HEK293 (cell line): ENCODE measurements around the gene TNIP1.

ENCODE experiments used
- CTCF ChIA-PET: fragments of 350-600 bp; formaldehyde crosslinking; extraction: SDS; loops from one replicate; lab custom pipeline; 2021; ENCODE audit warnings: antibody characterized with exemption; lab: Yijun Ruan, JAX
- POLR2A ChIA-PET: fragments of 300-600 bp; formaldehyde crosslinking; extraction: SDS; loops from one replicate; lab custom pipeline; 2020; ENCODE audit warnings: antibody characterized with exemption, inconsistent platforms; lab: Yijun Ruan, JAX
- H3K27ac ChIP-seq: fragments of 200-500 bp; sonication (Bioruptor generic); 2 replicates; pipeline ENCODE4 v1.5.1; 2014; ENCODE audit warnings: low read depth, low read length, control low read depth, inconsistent platforms; ENCODE audit errors: extremely low read depth
- H3K36me3 ChIP-seq, 2 experiments: fragments of 200-500 bp in 1 of 2; sonication (Bioruptor generic) in 1 of 2; 1 replicate in 1 of 2; 2 replicates in 1 of 2; pipeline ENCODE4 v1.5.1; 2014 to 2017; ENCODE audit warnings: inconsistent platforms in 2 of 2, low read length in 2 of 2; ENCODE audit not compliant: control insufficient read depth in 2 of 2, insufficient read depth in 1 of 2
- H3K4me1 ChIP-seq: fragments of 200-500 bp; sonication (Bioruptor generic); 2 replicates; pipeline ENCODE4 v1.5.1; 2014; ENCODE audit warnings: mild to moderate bottlenecking, low read length, inconsistent platforms; ENCODE audit not compliant: control insufficient read depth, insufficient read depth
- H3K4me3 ChIP-seq: 2 replicates; pipeline ENCODE4 v1.5.1; 2011; ENCODE audit warnings: low read depth, mild to moderate bottlenecking, control low read depth, low read length, moderate library complexity
- H3K9me3 ChIP-seq: fragments of 200-500 bp; sonication (Bioruptor generic); 2 replicates; pipeline ENCODE4 v1.5.1; 2014; ENCODE audit warnings: low read depth, low read length, inconsistent platforms; ENCODE audit not compliant: control insufficient read depth, insufficient read depth
- EGR2 ChIP-seq: fragments of 450-650 bp; formaldehyde crosslinking; IDR thresholded peaks from 2 replicates; pipeline ENCODE4 v1.5.1; 2016; ENCODE audit warnings: low read depth, missing biosample characterization, missing genetic modification characterization
- GLI4 ChIP-seq: fragments of 450-650 bp; formaldehyde crosslinking; IDR thresholded peaks from 2 replicates; pipeline ENCODE4 v1.5.1; 2016; ENCODE audit warnings: missing biosample characterization, missing genetic modification characterization
- ZBTB17 ChIP-seq: fragments of 450-650 bp; formaldehyde crosslinking; IDR thresholded peaks from 2 replicates; pipeline ENCODE4 v1.5.1; 2016; ENCODE audit warnings: missing biosample characterization, missing genetic modification characterization
- ZNF133 ChIP-seq: fragments of 450-650 bp; formaldehyde crosslinking; IDR thresholded peaks from 2 replicates; pipeline ENCODE4 v1.5.1; 2016; ENCODE audit warnings: missing biosample characterization, missing genetic modification characterization
- ZNF24 ChIP-seq: fragments of 450-650 bp; formaldehyde crosslinking; IDR thresholded peaks from 2 replicates; pipeline ENCODE4 v1.5.1; 2016; ENCODE audit warnings: missing biosample characterization, missing genetic modification characterization
- ZNF335 ChIP-seq: fragments of 450-650 bp; formaldehyde crosslinking; conservative IDR thresholded peaks from 2 replicates; pipeline ENCODE4 v1.5.1; 2016; ENCODE audit warnings: missing biosample characterization, missing genetic modification characterization
- ZNF530 ChIP-seq: fragments of 450-650 bp; formaldehyde crosslinking; IDR thresholded peaks from 2 replicates; pipeline ENCODE4 v1.5.1; 2016; ENCODE audit warnings: low read depth, missing biosample characterization, missing genetic modification characterization
- ZNF585B ChIP-seq: fragments of 450-650 bp; formaldehyde crosslinking; IDR thresholded peaks from 2 replicates; pipeline ENCODE4 v1.5.1; 2016; ENCODE audit warnings: missing biosample characterization, missing genetic modification characterization
- ZNF660 ChIP-seq: fragments of 450-650 bp; IDR thresholded peaks from 2 replicates; pipeline ENCODE4 v1.5.1; 2018; ENCODE audit warnings: missing biosample characterization, mild to moderate bottlenecking, missing genetic modification characterization
- ZNF664 ChIP-seq: fragments of 450-650 bp; formaldehyde crosslinking; IDR thresholded peaks from 2 replicates; pipeline ENCODE4 v1.5.1; 2016; ENCODE audit warnings: missing biosample characterization, missing genetic modification characterization
- ZNF677 ChIP-seq: fragments of 450-650 bp; IDR thresholded peaks from 2 replicates; pipeline ENCODE4 v1.5.0; 2018; ENCODE audit warnings: missing biosample characterization, mild to moderate bottlenecking, missing genetic modification characterization, moderate library complexity
- TF ChIP-seq, protein P1 (sequence below): fragments of 450-650 bp; formaldehyde crosslinking; IDR thresholded peaks from 2 replicates; pipeline ENCODE4 v1.5.1; 2016; ENCODE audit warnings: missing biosample characterization, missing genetic modification characterization
- TF ChIP-seq, protein P2 (sequence below): fragments of 450-650 bp; formaldehyde crosslinking; IDR thresholded peaks from 2 replicates; pipeline ENCODE4 v1.5.1; 2016; ENCODE audit warnings: missing biosample characterization, missing genetic modification characterization
- TF ChIP-seq, protein P3 (sequence below): fragments of 450-650 bp; formaldehyde crosslinking; IDR thresholded peaks from 2 replicates; pipeline ENCODE4 v1.5.1; 2017; ENCODE audit warnings: missing biosample characterization, missing genetic modification characterization

The TNIP1 gene

DNA sequence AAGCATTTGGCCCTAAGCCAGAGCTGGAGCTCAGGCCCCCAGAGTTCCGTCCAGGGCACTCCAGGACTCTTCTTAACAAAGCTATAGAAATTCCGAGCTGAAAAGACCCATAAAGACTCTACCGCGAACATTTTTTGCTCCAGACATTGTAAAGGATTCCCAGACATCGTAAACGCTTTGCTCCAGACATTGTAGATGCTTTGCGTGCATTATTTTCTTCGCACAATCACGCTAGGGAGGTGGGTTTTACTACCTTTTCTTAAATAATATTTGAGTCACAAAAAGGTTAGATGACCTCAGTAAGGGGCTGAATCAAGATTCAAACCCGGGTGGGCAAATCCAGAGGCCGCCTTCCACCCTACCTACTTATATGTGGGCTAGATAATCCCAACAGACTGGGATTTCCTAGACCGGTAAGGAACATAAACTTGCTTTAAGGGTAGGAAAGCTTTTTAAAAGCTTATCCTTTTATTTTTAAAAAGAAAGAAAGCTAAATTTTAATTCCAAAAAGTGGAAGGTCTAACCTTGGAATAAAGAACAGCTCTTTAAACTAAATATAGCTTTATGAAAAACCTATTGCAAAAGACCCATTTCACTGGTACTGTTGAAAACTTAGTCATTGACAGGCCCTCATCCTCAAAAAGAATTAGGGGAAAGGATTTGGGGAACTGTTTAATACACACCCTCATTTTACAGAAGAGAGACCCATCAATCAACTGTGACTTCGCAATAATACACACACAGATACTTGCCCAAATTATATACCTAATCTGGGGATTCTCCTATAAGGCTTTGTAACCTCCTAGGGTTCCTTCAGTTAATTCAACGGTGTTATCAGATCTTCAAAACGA, 822 bp upstream of the TNIP1 start:
- Histone ChIP-seq H3K27ac (peak overlapping the region; percentile 96), H3K9me3 (no peaks in the 10 kb centered on the region), H3K4me3 (peak overlapping the region; percentile 98), H3K36me3 (peaks cover 0 to 15% of the 10 kb centered on the region in 2 experiments; a peak in 1 of 3 replicates), H3K4me1 (peaks cover 6% of the 10 kb centered on the region; the same call in 1 of the 2 replicates)
- POLR2A ChIA-PET, result interaction anchor here (0.5 to 1.1 kb wide), 3 partner anchors 10 to 80 kb away, joined by 3 read pairs; partner anchors contain the start of gene ANXA6
- CTCF ChIA-PET, result interaction anchor here (0.6 to 3.6 kb wide), 7 partner anchors 23 to 1708 kb away, joined by 3 to 22 read pairs (median 7); no protein-coding TSS in a partner anchor
- TF ChIP-seq ZNF660 (tag by site-specific recombination) (0 out of 2 replicates have a peak, but pooled peaks have one; percentile 14), ZNF677 (tag by site-specific recombination) (no peak), ZNF664 (tag by site-specific recombination) (no peak), ZNF24 (tag by site-specific recombination) (0 out of 2 replicates have a peak, but pooled peaks have one; percentile 23), ZNF335 (tag by site-specific recombination) (peak; percentile 90)

DNA sequence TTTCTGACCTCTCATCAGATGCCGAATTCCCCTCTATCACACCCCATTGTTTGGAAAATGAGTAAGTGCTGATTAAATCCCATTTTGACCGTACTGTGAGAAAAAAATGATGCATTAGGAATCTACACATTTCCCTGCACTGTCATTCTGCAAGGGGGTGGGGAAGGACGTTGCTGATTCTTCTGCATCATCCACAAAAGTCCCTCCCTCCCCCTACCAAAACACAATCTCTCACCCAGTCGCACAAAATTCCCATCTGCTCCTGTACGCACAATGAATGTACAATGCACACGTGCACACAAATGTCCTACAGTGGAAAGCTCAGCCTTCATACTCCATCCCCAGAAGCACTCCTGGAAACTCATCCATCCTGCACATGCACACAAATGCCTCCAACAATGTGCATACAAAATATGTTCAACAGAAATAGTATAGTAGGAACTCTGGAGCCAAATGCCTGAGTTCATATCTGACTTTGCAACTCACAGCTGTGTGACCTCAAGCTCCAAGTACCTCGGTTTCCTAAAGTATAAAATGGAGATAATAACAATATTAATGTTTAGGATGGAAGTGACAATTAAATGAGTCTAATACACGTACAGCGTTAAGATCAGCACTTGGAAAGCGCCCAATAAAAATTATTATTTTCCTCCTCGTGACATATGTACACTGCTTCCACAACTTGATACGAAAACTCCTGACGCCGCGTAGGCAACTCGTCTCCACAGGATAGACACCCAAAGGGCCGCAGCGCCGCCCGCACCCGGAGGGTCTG, 809 bp downstream of the TNIP1 start:
- TF ChIP-seq ZNF585B (tag by site-specific recombination), result no peak
- 0 out of 2 replicates have a peak, but pooled peaks have one; percentile 21 for TF ChIP-seq ZNF530 (tag by site-specific recombination)
- TF ChIP-seq GLI4 (tag by site-specific recombination), result no peak
- TF ChIP-seq, protein P1, sequence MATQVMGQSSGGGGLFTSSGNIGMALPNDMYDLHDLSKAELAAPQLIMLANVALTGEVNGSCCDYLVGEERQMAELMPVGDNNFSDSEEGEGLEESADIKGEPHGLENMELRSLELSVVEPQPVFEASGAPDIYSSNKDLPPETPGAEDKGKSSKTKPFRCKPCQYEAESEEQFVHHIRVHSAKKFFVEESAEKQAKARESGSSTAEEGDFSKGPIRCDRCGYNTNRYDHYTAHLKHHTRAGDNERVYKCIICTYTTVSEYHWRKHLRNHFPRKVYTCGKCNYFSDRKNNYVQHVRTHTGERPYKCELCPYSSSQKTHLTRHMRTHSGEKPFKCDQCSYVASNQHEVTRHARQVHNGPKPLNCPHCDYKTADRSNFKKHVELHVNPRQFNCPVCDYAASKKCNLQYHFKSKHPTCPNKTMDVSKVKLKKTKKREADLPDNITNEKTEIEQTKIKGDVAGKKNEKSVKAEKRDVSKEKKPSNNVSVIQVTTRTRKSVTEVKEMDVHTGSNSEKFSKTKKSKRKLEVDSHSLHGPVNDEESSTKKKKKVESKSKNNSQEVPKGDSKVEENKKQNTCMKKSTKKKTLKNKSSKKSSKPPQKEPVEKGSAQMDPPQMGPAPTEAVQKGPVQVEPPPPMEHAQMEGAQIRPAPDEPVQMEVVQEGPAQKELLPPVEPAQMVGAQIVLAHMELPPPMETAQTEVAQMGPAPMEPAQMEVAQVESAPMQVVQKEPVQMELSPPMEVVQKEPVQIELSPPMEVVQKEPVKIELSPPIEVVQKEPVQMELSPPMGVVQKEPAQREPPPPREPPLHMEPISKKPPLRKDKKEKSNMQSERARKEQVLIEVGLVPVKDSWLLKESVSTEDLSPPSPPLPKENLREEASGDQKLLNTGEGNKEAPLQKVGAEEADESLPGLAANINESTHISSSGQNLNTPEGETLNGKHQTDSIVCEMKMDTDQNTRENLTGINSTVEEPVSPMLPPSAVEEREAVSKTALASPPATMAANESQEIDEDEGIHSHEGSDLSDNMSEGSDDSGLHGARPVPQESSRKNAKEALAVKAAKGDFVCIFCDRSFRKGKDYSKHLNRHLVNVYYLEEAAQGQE (tag by site-specific recombination), result peak; percentile 84
- 0 out of 2 replicates have a peak, but pooled peaks have one; percentile 4 for TF ChIP-seq EGR2 (tag by site-specific recombination)
- TF ChIP-seq, protein P2, sequence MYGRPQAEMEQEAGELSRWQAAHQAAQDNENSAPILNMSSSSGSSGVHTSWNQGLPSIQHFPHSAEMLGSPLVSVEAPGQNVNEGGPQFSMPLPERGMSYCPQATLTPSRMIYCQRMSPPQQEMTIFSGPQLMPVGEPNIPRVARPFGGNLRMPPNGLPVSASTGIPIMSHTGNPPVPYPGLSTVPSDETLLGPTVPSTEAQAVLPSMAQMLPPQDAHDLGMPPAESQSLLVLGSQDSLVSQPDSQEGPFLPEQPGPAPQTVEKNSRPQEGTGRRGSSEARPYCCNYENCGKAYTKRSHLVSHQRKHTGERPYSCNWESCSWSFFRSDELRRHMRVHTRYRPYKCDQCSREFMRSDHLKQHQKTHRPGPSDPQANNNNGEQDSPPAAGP, result no peak
- peak; percentile 11; the same call in 1 of the 2 replicates for TF ChIP-seq ZBTB17 (tag by site-specific recombination)
- TF ChIP-seq, protein P3, sequence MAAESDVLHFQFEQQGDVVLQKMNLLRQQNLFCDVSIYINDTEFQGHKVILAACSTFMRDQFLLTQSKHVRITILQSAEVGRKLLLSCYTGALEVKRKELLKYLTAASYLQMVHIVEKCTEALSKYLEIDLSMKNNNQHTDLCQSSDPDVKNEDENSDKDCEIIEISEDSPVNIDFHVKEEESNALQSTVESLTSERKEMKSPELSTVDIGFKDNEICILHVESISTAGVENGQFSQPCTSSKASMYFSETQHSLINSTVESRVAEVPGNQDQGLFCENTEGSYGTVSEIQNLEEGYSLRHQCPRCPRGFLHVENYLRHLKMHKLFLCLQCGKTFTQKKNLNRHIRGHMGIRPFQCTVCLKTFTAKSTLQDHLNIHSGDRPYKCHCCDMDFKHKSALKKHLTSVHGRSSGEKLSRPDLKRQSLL (tag by site-specific recombination), result 0 out of 2 replicates have a peak, but pooled peaks have one; percentile 2
- TF ChIP-seq ZNF335 (tag by site-specific recombination), result peak; percentile 2
- no peak for TF ChIP-seq ZNF133 (tag by site-specific recombination)
- peak overlapping the region; percentile 98 for H3K4me3 ChIP-seq
- peaks cover 0 to 15% of the 10 kb centered on the region in 2 experiments; a peak in 1 of 3 replicates for H3K36me3 ChIP-seq
- CTCF ChIA-PET, result interaction anchor here (0.6 to 3.6 kb wide), 7 partner anchors 21 to 623 kb away, joined by 3 to 22 read pairs (median 5); no protein-coding TSS in a partner anchor
- no peaks in the 10 kb centered on the region for H3K9me3 ChIP-seq
- peaks cover 6% of the 10 kb centered on the region; the same call in 1 of the 2 replicates for H3K4me1 ChIP-seq
- peak overlapping the region; percentile 96 for H3K27ac ChIP-seq
- POLR2A ChIA-PET, result interaction anchor here (0.5 to 1.3 kb wide), 3 partner anchors 13 to 38 kb away, joined by 3 read pairs; no protein-coding TSS in a partner anchor
